Panc1 (cell line): ENCODE results near the gene SHANK2.

ENCODE experiments used
- CTCF ChIP-seq: fragments of 450-650 bp; IDR thresholded peaks from 2 replicates; pipeline ENCODE4 v1.5.1; 2017; ENCODE audit warnings: mild to moderate bottlenecking
- POLR2AphosphoS5 ChIP-seq: IDR thresholded peaks from 2 replicates; pipeline ENCODE4 v1.6.1; 2012; ENCODE audit warnings: mild to moderate bottlenecking, low read depth, low read length, moderate library complexity
- TCF7L2 ChIP-seq: IDR thresholded peaks from 2 replicates; pipeline ENCODE4 v1.6.1; 2011; ENCODE audit warnings: mild to moderate bottlenecking, low read depth, low read length, inconsistent platforms
- TF ChIP-seq, protein P1 (sequence below), 2 experiments: IDR thresholded peaks; 2 replicates each; pipeline ENCODE4 v1.6.1; 2011 to 2012; ENCODE audit warnings: low read depth in 2 of 2, control low read depth in 1 of 2, low read length in 1 of 2, mild to moderate bottlenecking in 1 of 2, moderate library complexity in 1 of 2; ENCODE audit not compliant: insufficient read depth in 1 of 2

GRCh38 chr11:71203681-71204080 is 48.7 kb downstream of the SHANK2 start:
- TF ChIP-seq, protein P1, sequence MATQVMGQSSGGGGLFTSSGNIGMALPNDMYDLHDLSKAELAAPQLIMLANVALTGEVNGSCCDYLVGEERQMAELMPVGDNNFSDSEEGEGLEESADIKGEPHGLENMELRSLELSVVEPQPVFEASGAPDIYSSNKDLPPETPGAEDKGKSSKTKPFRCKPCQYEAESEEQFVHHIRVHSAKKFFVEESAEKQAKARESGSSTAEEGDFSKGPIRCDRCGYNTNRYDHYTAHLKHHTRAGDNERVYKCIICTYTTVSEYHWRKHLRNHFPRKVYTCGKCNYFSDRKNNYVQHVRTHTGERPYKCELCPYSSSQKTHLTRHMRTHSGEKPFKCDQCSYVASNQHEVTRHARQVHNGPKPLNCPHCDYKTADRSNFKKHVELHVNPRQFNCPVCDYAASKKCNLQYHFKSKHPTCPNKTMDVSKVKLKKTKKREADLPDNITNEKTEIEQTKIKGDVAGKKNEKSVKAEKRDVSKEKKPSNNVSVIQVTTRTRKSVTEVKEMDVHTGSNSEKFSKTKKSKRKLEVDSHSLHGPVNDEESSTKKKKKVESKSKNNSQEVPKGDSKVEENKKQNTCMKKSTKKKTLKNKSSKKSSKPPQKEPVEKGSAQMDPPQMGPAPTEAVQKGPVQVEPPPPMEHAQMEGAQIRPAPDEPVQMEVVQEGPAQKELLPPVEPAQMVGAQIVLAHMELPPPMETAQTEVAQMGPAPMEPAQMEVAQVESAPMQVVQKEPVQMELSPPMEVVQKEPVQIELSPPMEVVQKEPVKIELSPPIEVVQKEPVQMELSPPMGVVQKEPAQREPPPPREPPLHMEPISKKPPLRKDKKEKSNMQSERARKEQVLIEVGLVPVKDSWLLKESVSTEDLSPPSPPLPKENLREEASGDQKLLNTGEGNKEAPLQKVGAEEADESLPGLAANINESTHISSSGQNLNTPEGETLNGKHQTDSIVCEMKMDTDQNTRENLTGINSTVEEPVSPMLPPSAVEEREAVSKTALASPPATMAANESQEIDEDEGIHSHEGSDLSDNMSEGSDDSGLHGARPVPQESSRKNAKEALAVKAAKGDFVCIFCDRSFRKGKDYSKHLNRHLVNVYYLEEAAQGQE (IDR thresholded peaks at IDR 0.05; ENCODE audit: insufficient read depth in 1 of 2, low read depth in 2 of 2, low read length in 1 of 2): no peak
- TF ChIP-seq CTCF: no peak
- TF ChIP-seq POLR2AphosphoS5: no peak
- TF ChIP-seq TCF7L2: no peak
